ENCODE results near the gene JAK2.

JAK2 gene

GRCh38 chr9:4992872-4993271, 7.8 kb downstream of the JAK2 start:
- Histone ChIP-seq H3K79me2 (ENCODE audit: insufficient read depth, low read length) (no peaks in the 10 kb centered on the region), H3K27me3 (ENCODE audit: low read length) (no peaks in the 10 kb centered on the region), H3K36me3 (ENCODE audit: low read length) (no peaks in the 10 kb centered on the region), H4K20me1 (ENCODE audit: low read depth, low read length) (no peaks in the 10 kb centered on the region), H3K9me2 (replicated peaks; ENCODE audit: insufficient read depth, low read length) (no peaks in the 10 kb centered on the region), H2AFZ (ENCODE audit: low read depth, low read length, severe bottlenecking) (no peak overlapping the region), H3K9ac (ENCODE audit: low read length) (no peak overlapping the region), H3F3A (ENCODE audit: insufficient read depth) (no peaks in the 10 kb centered on the region), H3K4me2 (ENCODE audit: low read depth, low read length, poor library complexity, severe bottlenecking) (no peak overlapping the region), H3K9me3 (ENCODE audit: insufficient read depth, low read length) (no peaks in the 10 kb centered on the region), H3K4me3 (ENCODE audit: insufficient read depth, low read length, poor library complexity, severe bottlenecking) (no peak overlapping the region), H3K27ac (ENCODE audit: low read depth, low read length) (no peak overlapping the region)
- TF ChIP-seq, protein P1, sequence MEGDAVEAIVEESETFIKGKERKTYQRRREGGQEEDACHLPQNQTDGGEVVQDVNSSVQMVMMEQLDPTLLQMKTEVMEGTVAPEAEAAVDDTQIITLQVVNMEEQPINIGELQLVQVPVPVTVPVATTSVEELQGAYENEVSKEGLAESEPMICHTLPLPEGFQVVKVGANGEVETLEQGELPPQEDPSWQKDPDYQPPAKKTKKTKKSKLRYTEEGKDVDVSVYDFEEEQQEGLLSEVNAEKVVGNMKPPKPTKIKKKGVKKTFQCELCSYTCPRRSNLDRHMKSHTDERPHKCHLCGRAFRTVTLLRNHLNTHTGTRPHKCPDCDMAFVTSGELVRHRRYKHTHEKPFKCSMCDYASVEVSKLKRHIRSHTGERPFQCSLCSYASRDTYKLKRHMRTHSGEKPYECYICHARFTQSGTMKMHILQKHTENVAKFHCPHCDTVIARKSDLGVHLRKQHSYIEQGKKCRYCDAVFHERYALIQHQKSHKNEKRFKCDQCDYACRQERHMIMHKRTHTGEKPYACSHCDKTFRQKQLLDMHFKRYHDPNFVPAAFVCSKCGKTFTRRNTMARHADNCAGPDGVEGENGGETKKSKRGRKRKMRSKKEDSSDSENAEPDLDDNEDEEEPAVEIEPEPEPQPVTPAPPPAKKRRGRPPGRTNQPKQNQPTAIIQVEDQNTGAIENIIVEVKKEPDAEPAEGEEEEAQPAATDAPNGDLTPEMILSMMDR (IDR thresholded peaks at IDR 0.05; ENCODE audit: insufficient read depth, low read length, poor library complexity, severe bottlenecking) = no peak
- TF ChIP-seq EZH2phosphoT487 (conservative IDR thresholded peaks at IDR 0.05; ENCODE audit: low read length) = no peak

- no peaks in the 10 kb centered on the region for H3F3A ChIP-seq (ENCODE audit: insufficient read depth)
- H2AFZ ChIP-seq (ENCODE audit: low read depth, low read length, severe bottlenecking) = no peak overlapping the region
- H3K4me3 ChIP-seq (ENCODE audit: insufficient read depth, low read length, poor library complexity, severe bottlenecking) = no peak overlapping the region
- H3K4me2 ChIP-seq (ENCODE audit: low read depth, low read length, poor library complexity, severe bottlenecking) = no peak overlapping the region
- H3K9ac ChIP-seq (ENCODE audit: low read length) = no peak overlapping the region
- H4K20me1 ChIP-seq (ENCODE audit: low read depth, low read length) = no peaks in the 10 kb centered on the region
- no peaks in the 10 kb centered on the region for H3K9me3 ChIP-seq (ENCODE audit: insufficient read depth, low read length)
- no peak overlapping the region for H3K27ac ChIP-seq (ENCODE audit: low read depth, low read length)
- no peaks in the 10 kb centered on the region for H3K27me3 ChIP-seq (ENCODE audit: low read length)
- H3K36me3 ChIP-seq (ENCODE audit: low read length) = no peaks in the 10 kb centered on the region
- no peaks in the 10 kb centered on the region for H3K9me2 ChIP-seq (replicated peaks; ENCODE audit: insufficient read depth, low read length)
- H3K79me2 ChIP-seq (ENCODE audit: insufficient read depth, low read length) = no peaks in the 10 kb centered on the region
- no peak for TF ChIP-seq EZH2phosphoT487 (conservative IDR thresholded peaks at IDR 0.05; ENCODE audit: low read length)
- TF ChIP-seq, protein P1 (IDR thresholded peaks at IDR 0.05; ENCODE audit: insufficient read depth, low read length, poor library complexity, severe bottlenecking) = no peak
Measured at GRCh38 chr9:4994166-4994890, 9.3 kb downstream of the JAK2 start.

DNA sequence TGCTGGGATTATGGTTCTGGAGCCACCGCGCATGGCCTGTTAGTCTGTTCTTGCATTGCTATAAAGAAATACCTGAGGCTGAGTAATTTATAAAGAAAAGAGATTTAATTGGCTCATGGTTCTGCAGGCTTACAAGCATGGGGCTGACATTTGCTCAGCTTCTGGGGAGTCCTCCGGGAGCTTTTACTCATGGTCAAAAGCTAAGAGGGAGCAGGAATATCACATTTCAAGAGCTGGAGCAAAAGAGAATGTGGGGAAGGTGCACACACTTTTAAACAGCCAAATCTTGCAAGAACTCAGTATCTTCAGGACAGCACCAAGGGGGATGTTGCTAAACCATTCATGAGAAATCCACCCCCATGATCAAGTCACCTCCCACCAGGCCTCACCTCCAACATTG, 12.1 kb downstream of the JAK2 start:
- TF ChIP-seq, protein P1 (IDR thresholded peaks at IDR 0.05; ENCODE audit: insufficient read depth, low read length, poor library complexity, severe bottlenecking) = no peak
- no peak for TF ChIP-seq EZH2phosphoT487 (conservative IDR thresholded peaks at IDR 0.05; ENCODE audit: low read length)
- Histone ChIP-seq H3K27ac (ENCODE audit: low read depth, low read length) (no peak overlapping the region), H3K9me2 (replicated peaks; ENCODE audit: insufficient read depth, low read length) (no peaks in the 10 kb centered on the region), H3K9me3 (ENCODE audit: insufficient read depth, low read length) (no peaks in the 10 kb centered on the region), H3K36me3 (ENCODE audit: low read length) (no peaks in the 10 kb centered on the region), H2AFZ (ENCODE audit: low read depth, low read length, severe bottlenecking) (no peak overlapping the region), H4K20me1 (ENCODE audit: low read depth, low read length) (no peaks in the 10 kb centered on the region), H3K4me2 (ENCODE audit: low read depth, low read length, poor library complexity, severe bottlenecking) (no peak overlapping the region), H3K4me3 (ENCODE audit: insufficient read depth, low read length, poor library complexity, severe bottlenecking) (no peak overlapping the region), H3K9ac (ENCODE audit: low read length) (no peak overlapping the region), H3F3A (ENCODE audit: insufficient read depth) (no peaks in the 10 kb centered on the region), H3K27me3 (ENCODE audit: low read length) (no peaks in the 10 kb centered on the region), H3K79me2 (ENCODE audit: insufficient read depth, low read length) (no peaks in the 10 kb centered on the region)
